Gastrocnemius medialis (tissue), 4 donors: ENCODE results near the gene PARD6A. TPM values are rescaled to one million over a fixed set of nuclear protein-coding genes. Genes with fewer than 3 reads are reported as not detected.
A peak's percentile ranks its signal among the peaks of the same experiment; 100 is the strongest.

Experiments
- ATAC-seq, 2 donors: fragments of 150-250 bp; one replicate each; pipeline ENCODE4 v1.9.1; 2016
- DNase-seq, 2 donors: peaks; one replicate each; pipeline ENCODE4 v3.0.0-alpha.2; 2019
- H3K27ac ChIP-seq, 4 donors: fragments of 200-600 bp; sonication (generic); 1 replicate in 1 of 4; 2 replicates in 3 of 4; pipeline ENCODE4 v1.5.1; 2016 to 2018; ENCODE audit warnings: mild to moderate bottlenecking in 2 of 4, moderate library complexity in 1 of 4
- H3K27me3 ChIP-seq, 3 donors: fragments of 200-600 bp; sonication (generic) in 2 of 3; 1 replicate in 1 of 3; 2 replicates in 2 of 3; pipeline versions ENCODE4 v1.5.1 to v1.6.0; 2016 to 2019; ENCODE audit warnings: mild to moderate bottlenecking in 1 of 3, moderate library complexity in 1 of 3
- H3K36me3 ChIP-seq, 2 donors: fragments of 200-600 bp; sonication (generic) in 1 of 2; one replicate each; pipeline ENCODE4 v1.5.1; 2017 to 2018
- H3K4me1 ChIP-seq, 2 donors: fragments of 200-600 bp; sonication (generic) in 1 of 2; one replicate each; pipeline ENCODE4 v1.5.1; 2016 to 2017; ENCODE audit warnings: mild to moderate bottlenecking in 2 of 2
- H3K4me3 ChIP-seq, 4 donors: fragments of 200-600 bp; sonication (generic) in 3 of 4; 1 replicate in 1 of 4; 2 replicates in 3 of 4; pipeline ENCODE4 v1.5.1; 2016 to 2019; ENCODE audit warnings: mild to moderate bottlenecking in 2 of 4
- H3K9me3 ChIP-seq, 3 donors: fragments of 200-600 bp; sonication (generic) in 2 of 3; 1 replicate in 1 of 3; 2 replicates in 2 of 3; pipeline ENCODE4 v1.5.1; 2016 to 2019
- POLR2A ChIP-seq, 2 donors: fragments of 450-650 bp; IDR thresholded peaks; one replicate each; pipeline ENCODE4 v1.6.1; 2017; ENCODE audit warnings: antibody characterized with exemption in 2 of 2, mild to moderate bottlenecking in 2 of 2, moderate library complexity in 2 of 2
- in situ Hi-C, 4 donors: fragments of 200-750 bp; cut with MboI; loops; one replicate each; pipeline versions ENCODE4 v1.15.0 to v1.8.0; 2017; ENCODE audit warnings: low sequenced_read_pairs in 4 of 4
- intact Hi-C: fragments of 100-400 bp; cut with DNase I; formaldehyde crosslinking; loops from one replicate; pipeline ENCODE4 v1.15.1; 2023; ENCODE audit warnings: low total_unique reads
- total RNA-seq, 4 donors: library from RNA; depleted of rRNA; stranded (reverse); fragments of >200 nt; gene quantifications; one replicate each; pipeline versions ENCODE4 v1.1.0 to v1.2.3, GENCODE V29; 2016
- TF ChIP-seq, protein P1 (sequence below), 5 experiments: fragments of 450-650 bp in 3 of 5; fragments of 200-600 bp in 2 of 5; sonication (generic) in 2 of 5; IDR thresholded peaks in 4 of 5; conservative IDR thresholded peaks in 1 of 5; 1 replicate in 4 of 5; 2 replicates in 1 of 5; pipeline ENCODE4 v1.5.1; 2016 to 2019; ENCODE audit warnings: antibody characterized with exemption in 5 of 5, mild to moderate bottlenecking in 3 of 5, moderate library complexity in 3 of 5

The PARD6A gene
- total RNA-seq, 4 donors from 2014 or later = 2.7 to 17.3 (median 12.5) TPM

GRCh38 chr16:67651847-67652246 lies 8.9 kb upstream of the PARD6A start:
- Histone ChIP-seq H3K9me3 (no peaks in the 10 kb centered on the region), H3K36me3 (no peaks in the 10 kb centered on the region), H3K27ac (no peak overlapping the region), H3K4me1 (peaks cover 4 to 6% of the 10 kb centered on the region in 2 donors), H3K4me3 (no peak overlapping the region), H3K27me3 (peaks cover 67 to 74% (median 72%) of the 10 kb centered on the region in 3 donors)
- in situ Hi-C loops (loop anchor here in 1 of 4 donors (10.0 kb wide), 1 partner anchor 127 kb away; the partner anchor contains the start of gene RIPOR1), intact Hi-C loops (no loop called here)
- no peak for DNase-seq
- no peak for ATAC-seq
- TF ChIP-seq, protein P1, sequence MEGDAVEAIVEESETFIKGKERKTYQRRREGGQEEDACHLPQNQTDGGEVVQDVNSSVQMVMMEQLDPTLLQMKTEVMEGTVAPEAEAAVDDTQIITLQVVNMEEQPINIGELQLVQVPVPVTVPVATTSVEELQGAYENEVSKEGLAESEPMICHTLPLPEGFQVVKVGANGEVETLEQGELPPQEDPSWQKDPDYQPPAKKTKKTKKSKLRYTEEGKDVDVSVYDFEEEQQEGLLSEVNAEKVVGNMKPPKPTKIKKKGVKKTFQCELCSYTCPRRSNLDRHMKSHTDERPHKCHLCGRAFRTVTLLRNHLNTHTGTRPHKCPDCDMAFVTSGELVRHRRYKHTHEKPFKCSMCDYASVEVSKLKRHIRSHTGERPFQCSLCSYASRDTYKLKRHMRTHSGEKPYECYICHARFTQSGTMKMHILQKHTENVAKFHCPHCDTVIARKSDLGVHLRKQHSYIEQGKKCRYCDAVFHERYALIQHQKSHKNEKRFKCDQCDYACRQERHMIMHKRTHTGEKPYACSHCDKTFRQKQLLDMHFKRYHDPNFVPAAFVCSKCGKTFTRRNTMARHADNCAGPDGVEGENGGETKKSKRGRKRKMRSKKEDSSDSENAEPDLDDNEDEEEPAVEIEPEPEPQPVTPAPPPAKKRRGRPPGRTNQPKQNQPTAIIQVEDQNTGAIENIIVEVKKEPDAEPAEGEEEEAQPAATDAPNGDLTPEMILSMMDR (IDR thresholded peaks at IDR 0.05 in 4 of 5, conservative IDR thresholded peaks at IDR 0.05 in 1 of 5) = no peak
- TF ChIP-seq POLR2A (IDR thresholded peaks at IDR 0.05) = no peak

GRCh38 chr16:67652578-67653127 lies 8.1 kb upstream of the PARD6A start:
- peaks cover 64 to 65% (median 65%) of the 10 kb centered on the region in 3 donors for H3K27me3 ChIP-seq
- no peak overlapping the region for H3K27ac ChIP-seq
- peaks cover 4 to 6% of the 10 kb centered on the region in 2 donors for H3K4me1 ChIP-seq
- H3K9me3 ChIP-seq = no peaks in the 10 kb centered on the region
- no peak for DNase-seq
- ATAC-seq = no peak
- TF ChIP-seq, protein P1 (IDR thresholded peaks at IDR 0.05 in 4 of 5, conservative IDR thresholded peaks at IDR 0.05 in 1 of 5) = no peak
- TF ChIP-seq POLR2A (IDR thresholded peaks at IDR 0.05) = no peak
- in situ Hi-C loops (loop anchor here in 1 of 4 donors (10.0 kb wide), 1 partner anchor 128 kb away; the partner anchor contains the start of gene RIPOR1), intact Hi-C loops (no loop called here)
- H3K36me3 ChIP-seq = no peaks in the 10 kb centered on the region
- peak overlapping the region in 2 of 4 donors; percentile 24 to 27 for H3K4me3 ChIP-seq

DNA sequence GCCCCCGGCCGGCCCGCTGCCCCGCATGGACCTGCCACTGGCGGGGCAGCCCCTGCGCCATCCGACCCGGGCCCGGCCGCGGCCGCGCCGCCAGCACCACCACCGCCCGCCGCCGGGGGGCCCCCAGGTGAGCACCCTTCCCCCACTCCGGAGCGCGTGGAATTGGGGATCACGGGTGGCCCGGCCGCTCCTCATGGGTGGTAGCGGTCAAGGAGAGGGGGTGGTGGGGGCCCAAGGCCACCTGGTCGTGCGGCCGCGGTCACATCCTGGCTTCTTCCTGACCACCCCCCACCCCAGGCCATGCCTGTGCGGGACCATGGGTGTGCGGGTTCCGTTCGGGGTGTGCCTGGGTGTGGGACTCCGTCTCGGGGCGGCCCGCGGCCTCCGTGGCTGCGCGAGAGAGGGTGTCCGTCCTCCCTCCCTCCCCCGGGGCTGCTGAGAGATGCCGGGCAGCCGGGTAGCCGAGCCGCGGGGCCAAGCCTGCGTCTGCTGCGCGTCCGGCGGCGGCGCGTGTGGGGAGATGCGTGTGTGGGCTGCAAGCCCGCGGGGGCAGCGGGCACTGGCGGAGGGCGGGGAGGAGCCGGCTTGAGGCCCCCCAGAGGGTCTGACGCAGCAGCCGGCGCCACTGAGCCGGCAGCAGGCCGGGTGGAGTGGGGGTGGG lies 7.5 kb upstream of the PARD6A start:
- Histone ChIP-seq H3K9me3 (no peaks in the 10 kb centered on the region), H3K4me1 (peaks cover 4 to 6% of the 10 kb centered on the region in 2 donors), H3K36me3 (no peaks in the 10 kb centered on the region), H3K27me3 (peaks cover 58 to 60% (median 59%) of the 10 kb centered on the region in 3 donors), H3K27ac (no peak overlapping the region), H3K4me3 (peak overlapping the region in 3 of 4 donors; percentile 27 to 28 (median 27))
- in situ Hi-C loops = loop anchor here in 1 of 4 donors (10.0 kb wide), 1 partner anchor 128 kb away; the partner anchor contains the start of gene RIPOR1
- no peak for TF ChIP-seq POLR2A (IDR thresholded peaks at IDR 0.05)
- TF ChIP-seq, protein P1 (IDR thresholded peaks at IDR 0.05 in 4 of 5, conservative IDR thresholded peaks at IDR 0.05 in 1 of 5) = peak; percentile 6 to 42 (median 17)
- ATAC-seq = no peak
- intact Hi-C loops = no loop called here
- DNase-seq = no peak

DNA sequence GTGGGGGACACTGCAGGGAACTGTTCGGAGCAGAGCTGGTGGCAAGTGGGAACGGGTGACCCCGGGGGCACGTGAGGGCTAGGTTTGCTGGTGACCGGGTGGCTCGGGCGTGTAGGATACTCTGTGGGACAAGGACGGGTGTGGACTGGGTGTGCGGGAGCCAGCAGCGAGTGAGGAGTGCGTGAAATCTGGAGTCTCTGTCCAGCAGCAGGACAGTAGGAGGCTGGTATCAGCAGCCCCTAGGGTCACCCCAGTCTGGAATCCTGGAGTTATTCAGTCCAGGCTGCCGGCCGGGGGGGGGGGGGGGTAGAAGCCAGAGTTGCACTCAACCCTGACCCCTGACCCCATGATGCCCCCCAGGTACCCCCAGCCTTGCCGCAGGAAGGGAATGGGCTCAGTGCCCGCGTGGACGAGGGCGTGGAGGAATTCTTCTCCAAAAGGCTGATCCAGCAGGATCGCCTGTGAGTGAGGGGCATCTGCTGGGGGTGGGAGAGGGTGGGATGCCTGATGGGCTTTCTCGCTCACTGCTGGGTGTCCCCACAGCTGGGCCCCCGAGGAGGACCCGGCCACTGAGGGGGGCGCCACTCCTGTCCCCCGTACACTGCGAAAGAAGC lies 6.9 kb upstream of the PARD6A start:
- TF ChIP-seq POLR2A (IDR thresholded peaks at IDR 0.05) = no peak
- TF ChIP-seq, protein P1 (IDR thresholded peaks at IDR 0.05 in 4 of 5, conservative IDR thresholded peaks at IDR 0.05 in 1 of 5) = no peak
- Histone ChIP-seq H3K27ac (no peak overlapping the region), H3K4me3 (peak overlapping the region in 1 of 4 donors; percentile 28), H3K9me3 (no peaks in the 10 kb centered on the region), H3K4me1 (peaks cover 7 to 9% of the 10 kb centered on the region in 2 donors), H3K27me3 (peaks cover 51 to 54% (median 53%) of the 10 kb centered on the region in 3 donors), H3K36me3 (no peaks in the 10 kb centered on the region)
- in situ Hi-C loops = loop anchor here in 1 of 4 donors (10.0 kb wide), 1 partner anchor 129 kb away; the partner anchor contains the start of gene RIPOR1
- ATAC-seq = no peak
- intact Hi-C loops = no loop called here
- no peak for DNase-seq
